B cell (primary cell): Measurements from ENCODE around the gene SMIM28. TPM values are rescaled to one million over a fixed set of nuclear protein-coding genes. Genes with fewer than 3 reads are reported as not detected.

Experiments
- ATAC-seq: fragments of 200-7000 bp; cut with Tn5 transposase; one replicate; pipeline ENCODE4 v1.10.0; 2021; ENCODE audit warnings: low read depth, mild to moderate bottlenecking, moderate number of reproducible peaks, moderate library complexity
- CTCF ChIA-PET: fragments of 350-600 bp; sonication (Branson Sonifier 250); formaldehyde crosslinking; loops from one replicate; lab custom pipeline; 2021; ENCODE audit warnings: antibody characterized with exemption, inconsistent platforms; lab: Charles Lee
- POLR2A ChIA-PET: fragments of 350-600 bp; sonication (Branson Sonifier 250); formaldehyde crosslinking; loops from one replicate; lab custom pipeline; 2021; ENCODE audit warnings: antibody characterized with exemption; lab: Charles Lee
- DNase-seq: peaks from one replicate; pipeline ENCODE4 v3.0.0; 2013
- H2AFZ ChIP-seq: 2 replicates; pipeline ENCODE4 v1.6.1; 2012; ENCODE audit warnings: mild to moderate bottlenecking, low read depth, low read length; ENCODE audit not compliant: insufficient read depth, poor library complexity, severe bottlenecking
- H3K27ac ChIP-seq, 2 donors: 1 replicate in 1 of 2; 2 replicates in 1 of 2; pipeline ENCODE4 v1.5.1; 2012 to 2013; ENCODE audit warnings: low read length in 2 of 2, mild to moderate bottlenecking in 2 of 2, moderate library complexity in 1 of 2
- H3K27me3 ChIP-seq, 4 experiments: fragments of 200-600 bp in 1 of 4; sonication (generic) in 1 of 4; replicated peaks in 1 of 4; 1 replicate in 2 of 4; 2 replicates in 2 of 4; pipeline versions ENCODE4 v1.6.1 to v1.7.0; 2013 to 2016; ENCODE audit warnings: low read length in 3 of 4, mild to moderate bottlenecking in 2 of 4, mixed read lengths in 1 of 4, moderate library complexity in 1 of 4; ENCODE audit not compliant: insufficient read depth in 4 of 4, control insufficient read depth in 3 of 4; ENCODE audit errors: control extremely low read depth in 1 of 4
- H3K36me3 ChIP-seq, 2 experiments: replicated peaks in 1 of 2; 1 replicate in 1 of 2; 2 replicates in 1 of 2; pipeline versions ENCODE4 v1.6.1 to v1.7.1; 2013; ENCODE audit warnings: low read length in 1 of 2; ENCODE audit not compliant: insufficient read depth in 2 of 2, control insufficient read depth in 1 of 2; ENCODE audit errors: control extremely low read depth in 1 of 2, extremely low read depth in 1 of 2
- H3K4me1 ChIP-seq, 2 donors: fragments of 200-600 bp in 1 of 2; sonication (generic) in 1 of 2; 1 replicate in 1 of 2; 2 replicates in 1 of 2; pipeline versions ENCODE4 v1.5.1 to v1.6.1; 2013 to 2017; ENCODE audit warnings: low read length in 2 of 2; ENCODE audit not compliant: control insufficient read depth in 2 of 2, insufficient read depth in 2 of 2
- H3K4me2 ChIP-seq: replicated peaks from 2 replicates; pipeline ENCODE3; 2012; ENCODE audit warnings: mild to moderate bottlenecking, low read depth, low read length; ENCODE audit not compliant: poor library complexity, severe bottlenecking
- H3K4me3 ChIP-seq, 5 experiments: fragments of 200-600 bp in 1 of 5; sonication (generic) in 1 of 5; 1 replicate in 3 of 5; 2 replicates in 2 of 5; pipeline versions ENCODE4 v1.5.1 to v1.7.0; 2011 to 2016; ENCODE audit warnings: low read length in 4 of 5, mild to moderate bottlenecking in 4 of 5, low read depth in 2 of 5, control low read depth in 1 of 5, moderate library complexity in 1 of 5; ENCODE audit not compliant: insufficient read depth in 1 of 5; ENCODE audit errors: control extremely low read depth in 1 of 5, extremely low read depth in 1 of 5
- H3K79me2 ChIP-seq: fragments of 200-600 bp; sonication (generic); one replicate; pipeline ENCODE4 v1.6.0; 2016; ENCODE audit warnings: low read length; ENCODE audit not compliant: control insufficient read depth, insufficient read depth
- H3K9ac ChIP-seq: fragments of 200-600 bp; sonication (generic); 2 replicates; pipeline ENCODE4 v1.6.1; 2017; ENCODE audit warnings: mild to moderate bottlenecking, low read length, moderate library complexity
- H3K9me3 ChIP-seq, 3 donors: one replicate each; pipeline versions ENCODE4 v1.6.1 to v1.7.1; 2013; ENCODE audit warnings: low read length in 2 of 3; ENCODE audit not compliant: control insufficient read depth in 2 of 3, insufficient read depth in 1 of 3; ENCODE audit errors: control extremely low read depth in 1 of 3
- H4K20me1 ChIP-seq: 2 replicates; pipeline ENCODE4 v1.6.0; 2012; ENCODE audit warnings: mild to moderate bottlenecking, low read length; ENCODE audit not compliant: insufficient read depth, control insufficient read depth, poor library complexity, severe bottlenecking
- H3K27ac Mint-ChIP-seq: one replicate; pipeline ENCODE4 v1.8.0; 2021; ENCODE audit warnings: mixed read lengths
- H3K27me3 Mint-ChIP-seq: one replicate; pipeline ENCODE4 v1.8.0; 2021; ENCODE audit warnings: mixed read lengths
- H3K4me1 Mint-ChIP-seq: one replicate; pipeline ENCODE4 v1.8.0; 2021; ENCODE audit warnings: mixed read lengths
- H3K4me3 Mint-ChIP-seq: one replicate; pipeline ENCODE4 v1.8.0; 2021; ENCODE audit warnings: mixed read lengths
- H3K9me3 Mint-ChIP-seq: one replicate; pipeline ENCODE4 v1.8.0; 2022; ENCODE audit warnings: mixed read lengths; ENCODE audit not compliant: insufficient read depth
- EZH2 ChIP-seq: IDR thresholded peaks from 2 replicates; pipeline ENCODE4 v1.6.1; 2012; ENCODE audit warnings: borderline replicate concordance, low read depth, mild to moderate bottlenecking, moderate library complexity, low read length; ENCODE audit not compliant: insufficient read depth, poor library complexity, severe bottlenecking
- whole genome bisulfite sequencing: methylation state at CpG from one replicate; pipeline ENCODE4 v1.1.5; 2013; ENCODE audit warnings: missing lambda C conversion rate; ENCODE audit not compliant: insufficient coverage; 5-methylcytosine and 5-hydroxymethylcytosine counted together
- intact Hi-C: fragments of 100-400 bp; cut with micrococcal nuclease; formaldehyde crosslinking; loops from one replicate; pipeline ENCODE4 v1.10.0; 2022
- polyA plus RNA-seq: library from polyadenylated mRNA; depleted of rRNA; stranded (reverse); fragments of >200 nt; gene quantifications from 2 replicates; pipeline ENCODE4 v1.2.3, GENCODE V29; 2012
- total RNA-seq, 2 donors: library from RNA; stranded (reverse); fragments of 120-200 nt in 1 of 2; gene quantifications; 1 replicate in 1 of 2; 2 replicates in 1 of 2; pipeline versions ENCODE4 v1.2.3 to v1.2.4, GENCODE V29; 2013 to 2022
- TF ChIP-seq, protein P1 (sequence below): fragments of 200-600 bp; IDR thresholded peaks from one replicate; pipeline ENCODE4 v1.8.0; 2022; ENCODE audit warnings: antibody characterized with exemption, mild to moderate bottlenecking

SMIM28 gene
- total and polyA plus RNA-seq, 2 donors (not counting 1 experiment from before 2014, with no cell fraction given) = not detected

DNA sequence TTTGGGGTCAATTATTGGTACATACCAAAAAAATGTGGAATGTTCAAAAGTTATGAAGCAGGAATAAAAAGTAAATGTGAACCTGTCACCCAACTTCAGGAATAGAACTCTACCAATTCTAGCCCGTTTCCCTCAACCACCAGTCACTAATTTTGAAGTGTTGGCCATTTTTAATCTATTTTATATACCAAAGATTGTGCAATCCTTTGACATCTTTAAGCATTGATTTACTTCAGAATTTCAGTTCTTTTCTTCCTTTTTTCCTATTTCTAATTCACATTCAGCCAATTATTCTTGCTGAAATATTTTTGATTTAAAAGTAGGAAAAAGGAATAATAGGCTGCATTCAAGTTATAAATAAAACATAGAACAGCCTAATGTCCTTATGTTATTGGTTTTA lies 46.9 kb upstream of the SMIM28 start:
- Mint-ChIP-seq H3K27me3 (peaks cover 16% of the 10 kb centered on the region), H3K4me3 (no peak overlapping the region), H3K27ac (no peak overlapping the region), H3K9me3 (no peaks in the 10 kb centered on the region), H3K4me1 (no peaks in the 10 kb centered on the region)
- H3K79me2 ChIP-seq = no peaks in the 10 kb centered on the region
- H3K4me3 ChIP-seq = no peak overlapping the region
- ATAC-seq (no peak), DNase-seq (no peak)
- H3K9me3 ChIP-seq = no peaks in the 10 kb centered on the region
- TF ChIP-seq, protein P1, sequence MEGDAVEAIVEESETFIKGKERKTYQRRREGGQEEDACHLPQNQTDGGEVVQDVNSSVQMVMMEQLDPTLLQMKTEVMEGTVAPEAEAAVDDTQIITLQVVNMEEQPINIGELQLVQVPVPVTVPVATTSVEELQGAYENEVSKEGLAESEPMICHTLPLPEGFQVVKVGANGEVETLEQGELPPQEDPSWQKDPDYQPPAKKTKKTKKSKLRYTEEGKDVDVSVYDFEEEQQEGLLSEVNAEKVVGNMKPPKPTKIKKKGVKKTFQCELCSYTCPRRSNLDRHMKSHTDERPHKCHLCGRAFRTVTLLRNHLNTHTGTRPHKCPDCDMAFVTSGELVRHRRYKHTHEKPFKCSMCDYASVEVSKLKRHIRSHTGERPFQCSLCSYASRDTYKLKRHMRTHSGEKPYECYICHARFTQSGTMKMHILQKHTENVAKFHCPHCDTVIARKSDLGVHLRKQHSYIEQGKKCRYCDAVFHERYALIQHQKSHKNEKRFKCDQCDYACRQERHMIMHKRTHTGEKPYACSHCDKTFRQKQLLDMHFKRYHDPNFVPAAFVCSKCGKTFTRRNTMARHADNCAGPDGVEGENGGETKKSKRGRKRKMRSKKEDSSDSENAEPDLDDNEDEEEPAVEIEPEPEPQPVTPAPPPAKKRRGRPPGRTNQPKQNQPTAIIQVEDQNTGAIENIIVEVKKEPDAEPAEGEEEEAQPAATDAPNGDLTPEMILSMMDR = no peak
- TF ChIP-seq EZH2 = no peak
- peaks cover 0 to 2% (median 0%) of the 10 kb centered on the region in 4 experiments for H3K27me3 ChIP-seq
- no CpG with 5 or more reads among the region's 1 CpG for WGBS
- no peak overlapping the region for H2AFZ ChIP-seq
- ChIA-PET CTCF (no interaction called here), POLR2A (no interaction called here)
- intact Hi-C loops = no loop called here
- no peak overlapping the region for H3K4me2 ChIP-seq
- H3K27ac ChIP-seq = no peak overlapping the region
- no peaks in the 10 kb centered on the region for H4K20me1 ChIP-seq
- H3K36me3 ChIP-seq = no peaks in the 10 kb centered on the region
- no peaks in the 10 kb centered on the region for H3K4me1 ChIP-seq
- H3K9ac ChIP-seq = no peak overlapping the region

DNA sequence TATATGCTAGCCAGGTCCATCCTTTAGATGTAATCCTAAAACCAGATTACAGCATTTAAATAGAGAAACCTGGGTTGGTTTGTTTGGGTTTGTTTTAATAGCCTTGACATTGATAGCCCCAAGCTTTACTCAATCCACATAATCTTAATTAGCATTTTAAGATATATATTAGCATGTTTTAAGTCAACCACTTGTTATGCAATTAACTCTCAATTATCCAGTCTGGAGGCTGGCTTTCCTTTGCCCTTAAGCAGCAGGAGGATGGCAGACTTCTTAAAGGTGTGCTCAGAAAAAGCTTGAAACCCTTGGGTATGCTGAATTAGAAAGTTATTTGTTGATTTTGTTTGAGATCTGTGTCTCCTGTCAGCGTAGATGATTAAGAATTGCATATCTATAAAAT lies 46.3 kb upstream of the SMIM28 start:
- peaks cover 0 to 2% (median 0%) of the 10 kb centered on the region in 4 experiments for H3K27me3 ChIP-seq
- no peak for DNase-seq
- Mint-ChIP-seq H3K4me1 (no peaks in the 10 kb centered on the region), H3K27me3 (peaks cover 22% of the 10 kb centered on the region), H3K9me3 (no peaks in the 10 kb centered on the region), H3K27ac (no peak overlapping the region), H3K4me3 (no peak overlapping the region)
- H3K4me3 ChIP-seq = no peak overlapping the region
- no peak overlapping the region for H3K9ac ChIP-seq
- H3K27ac ChIP-seq = no peak overlapping the region
- intact Hi-C loops = no loop called here
- no peaks in the 10 kb centered on the region for H4K20me1 ChIP-seq
- no CpG with 5 or more reads among the region's 1 CpG for WGBS
- peaks cover 0 to 3% (median 0%) of the 10 kb centered on the region in 3 donors for H3K9me3 ChIP-seq
- ChIA-PET POLR2A (no interaction called here), CTCF (no interaction called here)
- H3K4me1 ChIP-seq = no peaks in the 10 kb centered on the region
- TF ChIP-seq, protein P1 = no peak
- no peak for TF ChIP-seq EZH2
- H3K4me2 ChIP-seq = no peak overlapping the region
- H3K36me3 ChIP-seq = no peaks in the 10 kb centered on the region
- H2AFZ ChIP-seq = no peak overlapping the region
- no peaks in the 10 kb centered on the region for H3K79me2 ChIP-seq
- no peak for ATAC-seq
